ENCODE results near the gene MBNL1. TPM values are rescaled to one million over a fixed set of nuclear protein-coding genes. Genes with fewer than 3 reads are reported as not detected.

The MBNL1 gene
- total and polyA plus RNA-seq, 5 donors: 52.7 to 160 (median 149) TPM

DNA sequence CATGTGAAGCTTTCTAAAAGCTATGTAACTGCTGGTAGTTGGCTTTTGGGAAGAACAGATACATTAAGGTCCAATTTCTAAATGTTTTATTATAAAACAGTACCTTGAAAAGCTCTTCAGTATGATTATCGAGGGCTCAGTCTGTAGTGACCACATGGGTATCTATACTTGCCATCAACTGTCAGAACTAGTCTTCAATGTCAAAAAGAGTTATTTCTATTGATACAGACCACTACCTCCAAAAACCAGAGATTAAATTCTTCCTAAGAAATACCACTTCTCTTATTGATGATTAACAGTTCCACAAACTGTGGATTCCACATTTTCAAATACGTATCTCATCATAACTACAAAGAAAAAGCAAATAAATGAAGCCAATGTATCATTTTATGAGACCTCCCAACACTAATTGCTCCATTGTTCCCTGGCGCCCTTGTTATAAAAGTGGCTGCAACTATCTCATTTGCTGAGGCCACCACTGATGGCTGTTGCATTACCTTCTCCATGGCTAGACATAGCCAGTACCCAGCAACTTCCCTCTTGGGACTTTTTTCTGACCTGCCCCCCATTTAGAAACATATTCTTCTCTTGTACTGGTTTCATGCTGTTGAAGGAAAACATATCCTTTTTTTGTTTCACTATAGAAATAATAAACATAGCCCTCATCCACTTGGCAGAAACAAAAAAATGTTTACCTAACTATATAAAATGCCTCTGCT lies 33.9 kb upstream of the MBNL1 start:
- DNase-seq (no peak), ATAC-seq (no peak)
- Histone ChIP-seq H3K9me3 (ENCODE audit: control insufficient read depth, low read length) (no peaks in the 10 kb centered on the region), H3K4me1 (ENCODE audit: control insufficient read depth, insufficient read depth, low read length) (no peaks in the 10 kb centered on the region), H3K4me3 (ENCODE audit: low read length) (no peak overlapping the region), H3K27me3 (ENCODE audit: control insufficient read depth, insufficient read depth) (no peaks in the 10 kb centered on the region), H3K27ac (ENCODE audit: low read length) (no peak overlapping the region)
- whole genome bisulfite sequencing: 96% methylated on average over 3 of the region's 3 CpGs
- intact Hi-C loops (cut with DNase I): no loop called here

DNA sequence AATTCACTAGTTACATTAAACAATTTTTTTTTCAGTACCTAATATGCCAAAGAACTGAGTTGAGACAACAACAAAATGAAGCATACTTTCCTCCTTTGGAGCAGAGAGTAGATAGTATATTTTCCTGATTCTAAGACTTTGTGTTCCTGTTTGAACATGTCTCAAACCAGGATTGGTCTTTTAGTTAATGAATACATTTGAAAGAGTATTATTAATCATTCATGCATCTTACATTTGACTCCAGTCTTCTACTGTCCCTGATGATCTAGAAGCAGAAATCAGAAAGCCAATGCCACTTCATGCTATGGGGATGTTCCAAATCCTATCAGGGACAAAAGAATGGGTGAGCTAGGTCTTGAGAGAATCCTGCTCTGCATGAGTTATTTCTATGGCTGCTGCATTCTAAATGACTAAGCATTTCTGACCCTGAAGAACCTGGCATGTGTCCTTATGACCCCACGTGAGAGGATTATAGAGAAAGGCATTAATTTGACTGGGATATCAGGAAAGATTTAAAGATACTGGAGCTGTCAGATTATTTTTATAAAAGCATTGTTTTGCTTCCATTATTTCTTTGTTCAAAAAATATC lies 32.9 kb upstream of the MBNL1 start:
- no peak for ATAC-seq
- DNase-seq: no peak
- intact Hi-C loops (cut with DNase I): no loop called here
- no peak overlapping the region for H3K4me3 ChIP-seq (ENCODE audit: low read length)
- WGBS: 78% methylated on average over 1 of the region's 1 CpG
- no peaks in the 10 kb centered on the region for H3K9me3 ChIP-seq (ENCODE audit: control insufficient read depth, low read length)
- H3K27me3 ChIP-seq (ENCODE audit: control insufficient read depth, insufficient read depth): no peaks in the 10 kb centered on the region
- H3K4me1 ChIP-seq (ENCODE audit: control insufficient read depth, insufficient read depth, low read length): no peaks in the 10 kb centered on the region
- no peak overlapping the region for H3K27ac ChIP-seq (ENCODE audit: low read length)

DNA sequence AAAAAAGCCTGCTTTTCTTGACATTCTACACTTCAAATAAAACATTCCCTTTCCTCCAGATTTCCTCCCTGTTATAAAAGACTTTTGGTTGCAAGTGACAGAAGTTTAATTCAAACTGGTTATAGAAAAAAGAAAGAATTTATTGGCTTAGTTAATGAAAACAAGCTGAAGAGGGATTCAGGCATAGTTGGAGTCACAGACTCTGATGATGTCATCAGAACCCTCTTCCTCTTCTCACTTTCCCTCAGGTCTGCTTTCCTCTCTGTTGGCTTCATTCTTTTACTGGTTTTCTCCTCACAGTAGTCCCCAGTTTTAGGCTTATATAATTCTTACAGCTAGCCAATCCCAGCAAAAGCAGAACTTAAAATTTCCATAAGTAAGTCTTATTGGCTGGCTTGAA lies 32.0 kb upstream of the MBNL1 start:
- H3K9me3 ChIP-seq (ENCODE audit: control insufficient read depth, low read length): no peaks in the 10 kb centered on the region
- intact Hi-C loops (cut with DNase I): no loop called here
- DNase-seq: no peak
- ATAC-seq: no peak
- no peak overlapping the region for H3K27ac ChIP-seq (ENCODE audit: low read length)
- no peaks in the 10 kb centered on the region for H3K27me3 ChIP-seq (ENCODE audit: control insufficient read depth, insufficient read depth)
- H3K4me3 ChIP-seq (ENCODE audit: low read length): no peak overlapping the region
- H3K4me1 ChIP-seq (ENCODE audit: control insufficient read depth, insufficient read depth, low read length): no peaks in the 10 kb centered on the region

DNA sequence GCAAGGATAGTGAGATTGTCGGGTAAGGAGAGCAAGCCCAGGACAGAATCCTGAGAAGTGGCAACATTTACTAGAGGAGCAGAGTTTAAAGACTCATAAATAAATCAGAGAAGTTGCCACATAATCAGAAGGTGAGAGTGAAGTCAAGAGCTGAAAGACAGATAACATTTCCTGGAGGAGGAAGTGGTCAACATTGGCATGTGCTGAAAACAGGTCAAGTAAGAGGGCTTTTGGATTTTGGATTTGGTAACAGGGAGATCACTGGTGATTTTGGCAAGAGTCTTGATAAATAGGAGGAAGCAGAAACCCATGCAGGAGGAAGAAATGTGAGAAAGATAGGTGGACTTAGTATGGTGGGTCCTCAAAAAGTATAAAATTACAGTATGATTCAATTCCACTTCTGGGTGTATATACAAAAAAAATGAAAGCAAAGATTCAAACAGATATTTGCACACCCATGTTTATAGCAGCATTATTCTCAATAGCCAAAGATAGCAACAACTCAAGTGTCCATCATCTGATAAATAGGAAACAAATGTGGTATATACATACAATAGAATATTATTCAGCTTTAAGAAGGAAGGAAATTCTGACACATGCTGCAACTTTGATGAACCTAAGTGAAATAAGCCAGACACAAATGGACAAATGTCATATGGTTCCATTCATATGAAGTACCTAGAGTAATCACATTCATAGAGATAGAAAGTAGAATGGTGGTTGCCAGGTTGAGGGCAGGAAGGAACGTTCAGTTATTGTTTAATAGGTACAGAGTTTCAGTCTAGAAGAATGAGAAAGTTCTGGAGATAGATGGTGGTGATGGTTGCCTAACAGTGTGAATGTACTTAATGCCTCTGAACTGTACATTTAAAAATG lies 27.3 kb upstream of the MBNL1 start:
- Histone ChIP-seq H3K4me1 (ENCODE audit: control insufficient read depth, insufficient read depth, low read length) (no peaks in the 10 kb centered on the region), H3K27me3 (ENCODE audit: control insufficient read depth, insufficient read depth) (no peaks in the 10 kb centered on the region), H3K4me3 (ENCODE audit: low read length) (no peak overlapping the region), H3K27ac (ENCODE audit: low read length) (no peak overlapping the region), H3K9me3 (ENCODE audit: control insufficient read depth, low read length) (no peaks in the 10 kb centered on the region)
- DNase-seq (no peak), ATAC-seq (no peak)
- intact Hi-C loops (cut with DNase I): no loop called here
- 63% methylated on average over 2 of the region's 2 CpGs for WGBS

DNA sequence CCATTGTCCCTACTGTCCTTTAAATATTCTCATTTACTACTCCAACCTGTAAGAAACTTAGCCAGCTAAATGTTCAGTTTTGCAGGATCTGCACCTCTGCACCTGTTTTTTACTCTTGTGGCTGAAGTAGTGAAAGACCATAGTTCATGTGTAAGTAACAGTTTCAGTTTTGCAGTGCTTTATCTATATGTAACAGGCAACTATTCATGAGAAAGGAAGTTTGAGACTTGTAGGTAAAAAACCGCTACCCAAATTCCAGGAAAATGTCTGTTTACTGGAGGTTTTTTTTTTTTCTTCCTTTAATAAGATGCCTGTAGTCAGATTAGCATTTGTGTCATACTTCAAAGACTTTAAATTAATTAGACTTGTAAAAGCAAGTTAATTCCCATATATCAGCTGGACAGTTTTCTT lies 25.4 kb upstream of the MBNL1 start:
- DNase-seq (no peak), ATAC-seq (no peak)
- no peaks in the 10 kb centered on the region for H3K4me1 ChIP-seq (ENCODE audit: control insufficient read depth, insufficient read depth, low read length)
- H3K4me3 ChIP-seq (ENCODE audit: low read length): no peak overlapping the region
- no peaks in the 10 kb centered on the region for H3K27me3 ChIP-seq (ENCODE audit: control insufficient read depth, insufficient read depth)
- no peaks in the 10 kb centered on the region for H3K9me3 ChIP-seq (ENCODE audit: control insufficient read depth, low read length)
- WGBS: 80% methylated on average over 1 of the region's 1 CpG
- intact Hi-C loops (cut with DNase I): no loop called here
- no peak overlapping the region for H3K27ac ChIP-seq (ENCODE audit: low read length)

DNA sequence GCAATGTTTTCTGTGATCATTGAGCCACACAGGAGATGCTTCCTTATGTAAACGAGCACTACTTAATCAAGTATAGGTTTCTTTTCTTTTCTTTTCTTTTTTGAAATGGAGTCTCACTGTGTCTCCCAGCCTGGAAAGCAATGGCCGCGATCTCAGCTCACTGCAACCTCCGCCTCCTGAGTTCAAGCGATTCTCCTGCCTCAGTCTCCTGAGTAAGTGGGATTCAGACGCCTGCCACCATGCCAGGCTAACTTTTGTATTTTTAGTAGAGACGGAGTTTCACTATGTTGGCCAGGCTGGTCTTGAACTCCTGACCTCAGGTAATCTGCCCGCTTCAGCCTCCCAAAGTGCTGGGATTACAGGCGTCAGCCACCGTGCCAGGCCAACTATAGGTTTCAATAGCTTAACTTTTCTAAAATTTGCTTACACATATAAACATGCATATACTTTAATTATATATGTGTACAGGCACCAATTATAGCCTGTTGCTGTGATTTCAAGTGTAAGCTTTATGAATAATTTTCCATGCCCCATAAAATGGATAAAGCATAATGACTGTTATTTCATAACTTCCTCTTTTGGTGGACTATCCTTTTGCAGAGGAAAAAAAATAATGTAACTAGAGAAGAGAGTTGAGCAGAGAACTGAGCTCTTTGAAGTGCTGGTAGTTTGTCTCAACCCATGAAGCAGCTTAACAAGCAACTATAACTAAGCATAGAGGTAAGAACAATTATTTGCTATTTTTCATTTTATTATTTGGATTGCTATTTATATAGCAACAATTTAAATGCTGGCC lies 24.8 kb upstream of the MBNL1 start:
- no peaks in the 10 kb centered on the region for H3K4me1 ChIP-seq (ENCODE audit: control insufficient read depth, insufficient read depth, low read length)
- 88% methylated on average over 10 of the region's 10 CpGs for WGBS
- no peak overlapping the region for H3K4me3 ChIP-seq (ENCODE audit: low read length)
- ATAC-seq: no peak
- intact Hi-C loops (cut with DNase I): no loop called here
- no peaks in the 10 kb centered on the region for H3K27me3 ChIP-seq (ENCODE audit: control insufficient read depth, insufficient read depth)
- no peak for DNase-seq
- no peaks in the 10 kb centered on the region for H3K9me3 ChIP-seq (ENCODE audit: control insufficient read depth, low read length)
- H3K27ac ChIP-seq (ENCODE audit: low read length): no peak overlapping the region

DNA sequence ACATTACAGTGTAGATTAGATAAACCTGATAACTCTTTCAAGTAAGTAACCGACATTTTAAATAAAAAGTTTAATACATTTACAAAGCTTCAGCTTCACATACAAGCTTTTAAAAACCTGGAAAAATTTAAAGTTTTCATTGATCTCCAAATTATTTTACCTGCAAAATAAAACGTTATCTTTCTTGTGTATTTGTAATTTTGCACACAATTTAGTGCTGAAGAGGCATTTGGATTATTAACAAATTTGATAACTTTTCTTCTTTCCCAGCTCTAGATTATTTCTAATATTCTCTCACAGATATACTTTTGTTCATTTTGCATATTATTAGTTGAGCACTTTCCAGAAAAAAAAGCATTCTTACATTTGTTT lies 24.2 kb upstream of the MBNL1 start:
- WGBS: 78% methylated on average over 2 of the region's 2 CpGs
- no peak for DNase-seq
- Histone ChIP-seq H3K4me3 (ENCODE audit: low read length) (no peak overlapping the region), H3K27me3 (ENCODE audit: control insufficient read depth, insufficient read depth) (no peaks in the 10 kb centered on the region), H3K27ac (ENCODE audit: low read length) (no peak overlapping the region), H3K4me1 (ENCODE audit: control insufficient read depth, insufficient read depth, low read length) (no peaks in the 10 kb centered on the region), H3K9me3 (ENCODE audit: control insufficient read depth, low read length) (no peaks in the 10 kb centered on the region)
- no peak for ATAC-seq
- intact Hi-C loops (cut with DNase I): no loop called here

DNA sequence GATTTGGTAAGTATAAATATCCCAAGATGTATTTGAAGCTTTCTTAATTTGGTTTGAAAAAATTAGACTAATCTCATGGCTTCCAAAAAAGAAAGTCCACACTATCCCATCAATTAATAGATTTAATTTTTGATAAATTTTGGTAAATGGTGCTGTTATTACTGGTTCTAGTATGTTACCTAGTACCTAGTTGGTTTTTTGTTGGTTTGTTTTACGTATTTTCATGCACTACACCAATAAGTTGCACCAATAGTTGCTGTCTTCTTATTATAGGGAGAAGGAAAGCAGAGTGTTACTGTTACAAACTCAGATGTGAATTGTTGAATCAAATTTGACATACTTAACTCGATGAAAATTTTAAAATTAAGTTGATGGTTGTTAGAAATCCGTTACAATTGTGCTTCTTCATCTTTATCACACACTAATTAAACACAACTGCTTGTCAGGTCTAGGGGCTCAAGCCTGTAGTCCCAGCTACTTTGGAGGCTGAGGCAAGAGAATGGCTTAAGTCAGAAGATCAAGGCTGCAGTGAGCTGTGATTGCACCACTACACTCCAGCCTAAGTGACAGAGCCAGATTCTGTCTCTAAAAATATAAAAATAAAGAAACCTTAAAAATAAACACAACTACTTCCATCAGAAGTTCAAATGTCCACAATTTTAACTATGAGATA lies 23.1 kb upstream of the MBNL1 start:
- no peak overlapping the region for H3K27ac ChIP-seq (ENCODE audit: low read length)
- ATAC-seq (no peak), DNase-seq (no peak)
- no peaks in the 10 kb centered on the region for H3K9me3 ChIP-seq (ENCODE audit: control insufficient read depth, low read length)
- H3K4me1 ChIP-seq (ENCODE audit: control insufficient read depth, insufficient read depth, low read length): no peaks in the 10 kb centered on the region
- WGBS: 89% methylated on average over 3 of the region's 3 CpGs
- no peak overlapping the region for H3K4me3 ChIP-seq (ENCODE audit: low read length)
- intact Hi-C loops (cut with DNase I): no loop called here
- H3K27me3 ChIP-seq (ENCODE audit: control insufficient read depth, insufficient read depth): no peaks in the 10 kb centered on the region

DNA sequence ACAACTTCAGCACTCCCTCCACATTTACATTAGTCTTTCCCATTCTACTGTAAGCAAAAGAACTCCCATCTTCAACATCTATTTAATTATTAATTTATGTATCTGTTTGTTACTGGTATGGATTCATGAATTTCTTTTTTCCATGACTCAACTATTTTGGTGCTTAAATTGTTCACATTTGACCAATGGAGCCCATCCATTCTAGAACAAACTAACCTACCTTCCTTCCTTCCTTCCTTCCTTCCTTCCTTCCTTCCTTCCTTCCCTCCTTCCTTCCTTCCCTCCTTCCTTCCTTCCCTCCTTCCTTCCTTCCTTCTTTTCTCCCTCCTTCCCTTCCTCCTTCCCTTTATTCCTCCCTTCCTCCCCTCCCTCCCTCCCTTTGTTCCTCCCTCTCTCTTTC lies 16.8 kb upstream of the MBNL1 start:
- Histone ChIP-seq H3K27me3 (ENCODE audit: control insufficient read depth, insufficient read depth) (no peaks in the 10 kb centered on the region), H3K27ac (ENCODE audit: low read length) (no peak overlapping the region), H3K4me3 (ENCODE audit: low read length) (no peak overlapping the region), H3K4me1 (ENCODE audit: control insufficient read depth, insufficient read depth, low read length) (no peaks in the 10 kb centered on the region), H3K9me3 (ENCODE audit: control insufficient read depth, low read length) (no peaks in the 10 kb centered on the region)
- no peak for ATAC-seq
- DNase-seq: no peak
- intact Hi-C loops (cut with DNase I): no loop called here

DNA sequence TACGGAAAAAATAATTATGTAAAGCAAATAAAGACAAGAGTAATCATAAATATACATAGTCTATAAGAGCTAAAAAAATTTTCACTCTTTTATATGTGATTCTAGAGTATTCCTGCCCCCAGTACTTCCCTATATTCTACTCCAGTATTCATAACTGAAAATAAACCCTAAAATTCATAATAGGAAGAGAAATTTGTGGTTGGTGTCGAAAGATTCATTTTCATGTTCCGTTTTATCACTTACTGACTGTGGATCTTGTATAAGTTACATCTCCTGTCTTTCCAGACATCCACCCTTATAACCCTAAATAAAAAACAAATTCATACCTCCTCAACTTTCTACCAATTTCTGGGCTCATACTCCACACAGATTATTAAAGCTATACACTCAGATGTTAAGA lies 16.0 kb upstream of the MBNL1 start:
- intact Hi-C loops (cut with DNase I): no loop called here
- ATAC-seq (no peak), DNase-seq (no peak)
- 86% methylated on average over 3 of the region's 3 CpGs for WGBS
- Histone ChIP-seq H3K4me3 (ENCODE audit: low read length) (no peak overlapping the region), H3K27me3 (ENCODE audit: control insufficient read depth, insufficient read depth) (no peaks in the 10 kb centered on the region), H3K4me1 (ENCODE audit: control insufficient read depth, insufficient read depth, low read length) (no peaks in the 10 kb centered on the region), H3K27ac (ENCODE audit: low read length) (no peak overlapping the region), H3K9me3 (ENCODE audit: control insufficient read depth, low read length) (no peaks in the 10 kb centered on the region)
